Esophagus (tissue), 2 donors: ENCODE measurements around the gene DPP6. TPM values are rescaled to one million over a fixed set of nuclear protein-coding genes. Genes with fewer than 3 reads are reported as not detected.
"Not testable (repeated sequence)": the region's sequence is repeated elsewhere in the genome, so short reads cannot be mapped to it uniquely, and the experiment has no call there.

Source experiments
- H3K27ac ChIP-seq, 2 donors: one replicate each; pipeline ENCODE4 v1.5.1; 2013; ENCODE audit warnings: low read depth in 2 of 2, mild to moderate bottlenecking in 2 of 2, inconsistent platforms in 1 of 2, low read length in 1 of 2, moderate library complexity in 1 of 2
- H3K27me3 ChIP-seq, 2 donors: one replicate each; pipeline ENCODE4 v1.6.1; 2013; ENCODE audit warnings: low read length in 2 of 2, control low read depth in 1 of 2, mild to moderate bottlenecking in 1 of 2; ENCODE audit not compliant: insufficient read depth in 2 of 2, control insufficient read depth in 1 of 2
- H3K36me3 ChIP-seq, 2 donors: one replicate each; pipeline ENCODE4 v1.6.1; 2013; ENCODE audit warnings: low read length in 1 of 2; ENCODE audit not compliant: control insufficient read depth in 2 of 2, insufficient read depth in 2 of 2
- H3K4me1 ChIP-seq, 2 donors: one replicate each; pipeline ENCODE4 v1.6.1; 2013; ENCODE audit warnings: low read length in 1 of 2; ENCODE audit not compliant: control insufficient read depth in 2 of 2, insufficient read depth in 2 of 2
- H3K4me3 ChIP-seq, 2 donors: one replicate each; pipeline ENCODE4 v1.5.1; 2013; ENCODE audit warnings: low read length in 2 of 2, mild to moderate bottlenecking in 2 of 2, low read depth in 1 of 2, moderate library complexity in 1 of 2
- H3K9me3 ChIP-seq, 2 donors: one replicate each; pipeline ENCODE4 v1.6.1; 2013; ENCODE audit warnings: mild to moderate bottlenecking in 2 of 2, low read depth in 1 of 2, low read length in 1 of 2, moderate library complexity in 1 of 2; ENCODE audit not compliant: control insufficient read depth in 2 of 2, insufficient read depth in 1 of 2
- WGBS, 2 donors: extraction: QIAGEN DNeasy Blood & Tissue Kit; methylation state at CpG; one replicate each; pipeline ENCODE4 v1.1.7; 2013; 5-methylcytosine and 5-hydroxymethylcytosine counted together
- polyA plus RNA-seq, 2 donors: library from polyadenylated mRNA; stranded (reverse); fragments of 200-250 nt; gene quantifications; one replicate each; pipeline ENCODE4 v1.2.3, GENCODE V29; 2013
- donor health status: healthy with polysubstance abuse.
- donor health status: Bipolar disorder and iron deficiency.

DPP6 gene
- polyA plus RNA-seq, 2 donors = 0.24 to 0.60 TPM

DNA sequence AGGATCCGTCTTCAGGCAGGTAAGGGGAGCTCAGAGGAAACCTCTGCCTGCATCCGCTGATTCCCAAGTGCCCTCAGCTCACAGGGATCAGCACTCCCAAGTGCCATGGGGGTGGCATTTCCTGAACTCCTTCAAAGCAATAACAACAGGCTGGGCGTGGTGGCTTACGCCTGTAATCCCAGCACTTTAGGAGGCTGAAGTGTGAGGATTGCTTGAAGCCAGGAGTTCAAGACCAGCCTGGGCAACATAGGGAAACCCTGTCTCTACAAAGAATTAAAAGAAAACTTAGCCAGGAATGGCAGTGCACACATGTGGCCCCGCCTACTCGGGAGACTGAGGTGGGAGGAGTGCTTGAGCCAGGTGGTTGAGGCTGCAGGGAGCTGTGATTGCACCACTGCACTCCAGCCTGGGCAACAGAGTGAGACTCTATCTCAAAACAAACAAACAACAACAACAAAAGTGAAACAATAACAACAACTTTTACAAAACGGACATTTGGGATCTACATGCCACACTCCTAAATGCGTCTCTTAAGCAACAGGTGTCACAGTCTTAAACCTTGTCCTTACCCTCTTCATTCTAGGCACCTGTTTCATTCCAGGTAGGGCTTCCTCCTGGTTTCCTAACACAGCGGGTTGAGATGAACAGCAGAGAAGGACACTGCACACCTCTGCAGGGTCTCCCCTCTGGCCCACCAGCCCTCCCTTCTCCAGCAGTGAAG lies 877.0 kb downstream of the DPP6 start:
- Histone ChIP-seq H3K4me1 (peaks cover 0 to 4% of the 10 kb centered on the region in 2 donors), H3K27ac (peak overlapping the region; percentile 94 to 98), H3K4me3 (peak overlapping the region; percentile 53 to 72), H3K27me3 (no peaks in the 10 kb centered on the region), H3K36me3 (no peaks in the 10 kb centered on the region), H3K9me3 (no peaks in the 10 kb centered on the region)
- WGBS, 2 donors = 56 to 62% methylated on average over 9 of the region's 9 CpGs

GRCh38 chr7:154931906-154932305 lies 879.7 kb downstream of the DPP6 start:
- Histone ChIP-seq H3K9me3 (no peaks in the 10 kb centered on the region), H3K4me3 (no peak overlapping the region), H3K27ac (no peak overlapping the region), H3K27me3 (no peaks in the 10 kb centered on the region), H3K4me1 (peaks cover 0 to 4% of the 10 kb centered on the region in 2 donors), H3K36me3 (no peaks in the 10 kb centered on the region)
- 94 to 95% methylated on average over 2 of the region's 2 CpGs for WGBS, 2 donors

- not testable (repeated sequence) for H3K4me1 ChIP-seq
Measured at GRCh38 chr7:154934353-154934952, 882.3 kb downstream of the DPP6 start.

DNA sequence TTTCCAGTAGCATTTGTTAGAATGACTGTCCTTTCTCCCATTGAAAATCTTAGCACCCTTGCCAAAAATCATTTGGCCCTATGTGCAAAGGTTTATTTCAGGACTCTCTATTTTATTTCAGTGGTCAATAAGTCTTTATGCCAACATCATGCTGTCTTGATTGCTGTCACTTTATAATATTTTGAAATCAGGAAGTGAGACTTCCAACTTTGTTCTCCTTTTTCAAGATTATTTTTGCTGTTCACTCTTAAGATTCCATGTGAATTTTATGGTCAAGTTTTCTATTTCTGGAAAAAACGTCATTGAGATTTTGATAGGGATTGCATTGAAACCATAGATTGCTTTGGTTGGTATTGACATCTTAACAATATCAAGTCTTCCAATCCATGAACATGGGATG lies 885.6 kb downstream of the DPP6 start:
- no peaks in the 10 kb centered on the region for H3K4me1 ChIP-seq
- H3K27me3 ChIP-seq = no peaks in the 10 kb centered on the region
- no peak overlapping the region for H3K27ac ChIP-seq
- H3K9me3 ChIP-seq = no peaks in the 10 kb centered on the region
- H3K4me3 ChIP-seq = no peak overlapping the region
- no peaks in the 10 kb centered on the region for H3K36me3 ChIP-seq
- WGBS, 2 donors = 80 to 81% methylated on average over 1 of the region's 1 CpG

More at GRCh38 chr7:154934353-154934952, 882.3 kb downstream of the DPP6 start:
- H3K27ac ChIP-seq, H3K4me3 ChIP-seq, H3K27me3 ChIP-seq, H3K9me3 ChIP-seq, H3K36me3 ChIP-seq: not testable (repeated sequence)
- WGBS, 2 donors = 90% methylated on average over 5 of the region's 5 CpGs

DNA sequence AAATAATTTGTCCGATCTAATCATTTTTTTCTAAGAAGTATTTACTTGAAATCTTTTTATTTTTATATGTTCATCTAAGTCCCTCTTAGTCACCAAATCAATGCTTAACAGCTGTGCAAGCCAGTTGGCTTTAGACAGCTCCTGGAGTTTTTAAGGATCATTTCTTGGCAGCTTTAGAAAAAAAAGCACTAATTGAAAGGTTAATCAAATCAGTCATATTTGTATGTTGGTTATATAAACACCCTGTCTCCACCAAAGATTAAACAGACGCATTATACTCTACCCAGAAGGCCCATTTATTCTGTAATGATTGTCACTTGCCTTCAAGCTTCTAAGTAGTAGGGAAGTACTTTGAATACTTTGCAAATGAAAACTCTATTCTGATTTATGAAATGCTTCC lies 890.5 kb downstream of the DPP6 start:
- Histone ChIP-seq H3K4me1 (no peaks in the 10 kb centered on the region), H3K4me3 (no peak overlapping the region), H3K27me3 (no peaks in the 10 kb centered on the region), H3K9me3 (no peaks in the 10 kb centered on the region), H3K36me3 (peaks cover 4 to 9% of the 10 kb centered on the region in 2 donors), H3K27ac (no peak overlapping the region)
- WGBS, 2 donors = 72 to 73% methylated on average over 2 of the region's 2 CpGs
